SU-DHL-6 (cell line): ENCODE data around the gene ANO6.

Experiments used
- H2AFZ ChIP-seq: fragments of 200-600 bp; sonication (generic); 2 replicates; pipeline ENCODE4 v1.6.1; 2014; ENCODE audit warnings: low read depth, mild to moderate bottlenecking, moderate library complexity, mixed read lengths, antibody characterized with exemption, low read length; ENCODE audit not compliant: severe bottlenecking
- H3F3A ChIP-seq: fragments of 200-600 bp; shearing (Covaris generic); 2 replicates; pipeline ENCODE4 v1.6.0; 2016; ENCODE audit warnings: antibody characterized with exemption, mild to moderate bottlenecking; ENCODE audit not compliant: insufficient read depth
- H3K27ac ChIP-seq: fragments of 200-600 bp; sonication (generic); 2 replicates; pipeline ENCODE4 v1.5.1; 2016; ENCODE audit warnings: low read depth, mild to moderate bottlenecking, low read length, moderate library complexity, mixed read lengths
- H3K27me3 ChIP-seq: fragments of 200-600 bp; sonication (generic), shearing (Covaris generic); 2 replicates; pipeline ENCODE4 v1.6.0; 2014; ENCODE audit warnings: mild to moderate bottlenecking, low read length
- H3K36me3 ChIP-seq: fragments of 200-600 bp; sonication (generic); 2 replicates; pipeline ENCODE4 v1.6.1; 2014; ENCODE audit warnings: mild to moderate bottlenecking, low read length, mixed read lengths
- H3K4me2 ChIP-seq: fragments of 300-600, 200-600 bp; shearing (Covaris generic), sonication (generic); 2 replicates; pipeline ENCODE4 v1.6.0; 2014; ENCODE audit warnings: low read length, low read depth, mild to moderate bottlenecking; ENCODE audit not compliant: poor library complexity, severe bottlenecking
- H3K4me3 ChIP-seq: fragments of 200-600 bp; sonication (generic); 2 replicates; pipeline ENCODE4 v1.5.1; 2014; ENCODE audit warnings: antibody characterized with exemption, low read length, mild to moderate bottlenecking, mixed read lengths; ENCODE audit not compliant: insufficient read depth, poor library complexity, severe bottlenecking
- H3K79me2 ChIP-seq: fragments of 200-600 bp; sonication (generic); 2 replicates; pipeline ENCODE4 v1.6.1; 2014; ENCODE audit warnings: mild to moderate bottlenecking, low read length, moderate library complexity; ENCODE audit not compliant: insufficient read depth
- H3K9ac ChIP-seq: fragments of 200-600 bp; sonication (generic); 2 replicates; pipeline ENCODE4 v1.7.0; 2014; ENCODE audit warnings: mild to moderate bottlenecking, low read length
- H3K9me2 ChIP-seq: fragments of 200-600 bp; sonication (generic); replicated peaks from 2 replicates; pipeline ENCODE4 v1.6.1; 2014; ENCODE audit warnings: low read length; ENCODE audit not compliant: insufficient read depth
- H3K9me3 ChIP-seq: fragments of 200-600 bp; sonication (generic); 2 replicates; pipeline ENCODE4 v1.6.1; 2014; ENCODE audit warnings: low read length, mixed read lengths; ENCODE audit not compliant: insufficient read depth
- H4K20me1 ChIP-seq: fragments of 200-600 bp; sonication (generic); 2 replicates; pipeline ENCODE4 v1.6.1; 2014; ENCODE audit warnings: low read depth, mild to moderate bottlenecking, antibody characterized with exemption, low read length, moderate library complexity, mixed read lengths
- EZH2phosphoT487 ChIP-seq: fragments of 200-600 bp; sonication (generic), shearing (Covaris generic); conservative IDR thresholded peaks from 2 replicates; pipeline ENCODE4 v1.6.1; 2018; ENCODE audit warnings: mild to moderate bottlenecking, antibody characterized with exemption, low read length, moderate library complexity, mixed read lengths
- TF ChIP-seq, protein P1 (sequence below): fragments of 200-600 bp; sonication (generic); IDR thresholded peaks from one replicate; pipeline ENCODE4 v1.5.1; 2017; ENCODE audit warnings: antibody characterized with exemption, mild to moderate bottlenecking, low read length, moderate library complexity; ENCODE audit not compliant: insufficient read depth, poor library complexity, severe bottlenecking

ANO6 gene

DNA sequence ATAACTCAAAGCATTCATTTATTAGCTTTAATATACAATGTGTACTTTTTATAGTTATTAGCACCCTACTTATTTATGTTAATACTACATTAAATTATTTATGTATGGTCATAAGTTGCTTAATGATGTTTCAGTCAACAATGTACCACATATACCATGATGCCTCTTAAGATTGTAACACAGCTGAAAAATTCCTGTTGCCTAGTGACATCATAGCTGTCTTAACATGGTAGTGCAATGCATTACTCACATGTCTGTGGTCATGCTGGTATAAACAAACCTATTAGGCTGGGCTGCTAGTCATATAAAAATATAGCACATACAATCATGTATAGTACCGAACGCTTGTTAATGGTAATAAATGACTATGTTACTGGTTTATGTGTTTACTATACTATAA, 120.4 kb downstream of the ANO6 start:
- Histone ChIP-seq H3K9me3 (no peaks in the 10 kb centered on the region), H3K9me2 (no peaks in the 10 kb centered on the region), H3K27me3 (no peaks in the 10 kb centered on the region), H3K27ac (no peak overlapping the region), H3K79me2 (no peaks in the 10 kb centered on the region), H3K4me2 (no peak overlapping the region), H2AFZ (no peak overlapping the region), H4K20me1 (no peaks in the 10 kb centered on the region), H3K36me3 (no peaks in the 10 kb centered on the region), H3K9ac (no peak overlapping the region), H3F3A (no peaks in the 10 kb centered on the region), H3K4me3 (no peak overlapping the region)
- TF ChIP-seq EZH2phosphoT487, result no peak
- TF ChIP-seq, protein P1, sequence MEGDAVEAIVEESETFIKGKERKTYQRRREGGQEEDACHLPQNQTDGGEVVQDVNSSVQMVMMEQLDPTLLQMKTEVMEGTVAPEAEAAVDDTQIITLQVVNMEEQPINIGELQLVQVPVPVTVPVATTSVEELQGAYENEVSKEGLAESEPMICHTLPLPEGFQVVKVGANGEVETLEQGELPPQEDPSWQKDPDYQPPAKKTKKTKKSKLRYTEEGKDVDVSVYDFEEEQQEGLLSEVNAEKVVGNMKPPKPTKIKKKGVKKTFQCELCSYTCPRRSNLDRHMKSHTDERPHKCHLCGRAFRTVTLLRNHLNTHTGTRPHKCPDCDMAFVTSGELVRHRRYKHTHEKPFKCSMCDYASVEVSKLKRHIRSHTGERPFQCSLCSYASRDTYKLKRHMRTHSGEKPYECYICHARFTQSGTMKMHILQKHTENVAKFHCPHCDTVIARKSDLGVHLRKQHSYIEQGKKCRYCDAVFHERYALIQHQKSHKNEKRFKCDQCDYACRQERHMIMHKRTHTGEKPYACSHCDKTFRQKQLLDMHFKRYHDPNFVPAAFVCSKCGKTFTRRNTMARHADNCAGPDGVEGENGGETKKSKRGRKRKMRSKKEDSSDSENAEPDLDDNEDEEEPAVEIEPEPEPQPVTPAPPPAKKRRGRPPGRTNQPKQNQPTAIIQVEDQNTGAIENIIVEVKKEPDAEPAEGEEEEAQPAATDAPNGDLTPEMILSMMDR, result no peak

DNA sequence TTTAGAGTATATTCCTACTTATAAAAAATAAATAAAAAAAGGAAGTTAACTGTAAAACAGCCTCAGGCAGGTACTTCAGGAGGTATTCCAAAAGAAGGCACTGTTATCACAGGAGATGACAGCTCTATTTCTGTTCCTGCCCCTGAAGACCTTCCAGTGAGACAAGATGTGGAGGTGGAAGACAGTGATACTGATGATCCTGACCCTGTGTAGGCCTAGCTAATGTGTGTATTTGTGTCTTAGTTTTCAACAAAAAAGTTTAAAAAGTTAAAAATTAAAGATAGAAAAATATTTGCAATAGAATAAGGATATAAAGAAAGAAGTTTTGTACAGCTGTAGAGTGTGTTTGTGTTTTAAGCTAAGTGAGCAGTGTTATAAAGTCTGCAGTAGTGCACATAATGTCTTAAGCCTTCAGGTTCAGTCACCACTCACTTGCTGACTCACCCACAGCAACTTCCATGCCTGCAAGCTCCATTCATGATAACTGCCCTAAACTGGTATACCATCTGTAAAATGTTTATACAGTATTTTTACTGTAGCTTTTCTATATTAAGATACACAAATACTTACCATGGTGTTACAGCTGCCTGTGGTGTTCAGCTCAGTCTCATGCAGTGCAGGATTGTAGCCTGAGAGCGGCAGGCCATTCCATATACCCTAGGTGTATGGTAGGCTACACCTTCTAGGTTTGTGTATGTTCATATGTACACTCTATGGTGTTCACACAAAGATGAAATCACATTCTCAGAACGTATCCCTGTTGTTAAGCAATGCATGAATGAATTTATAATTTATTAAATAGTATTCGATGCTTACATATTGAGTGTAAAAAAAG, 121.1 kb downstream of the ANO6 start:
- H3K36me3 ChIP-seq, result no peaks in the 10 kb centered on the region
- H3K9ac ChIP-seq, result no peak overlapping the region
- no peak overlapping the region for H3K27ac ChIP-seq
- TF ChIP-seq EZH2phosphoT487, result no peak
- H3K79me2 ChIP-seq, result no peaks in the 10 kb centered on the region
- H2AFZ ChIP-seq, result no peak overlapping the region
- no peak overlapping the region for H3K4me2 ChIP-seq
- no peaks in the 10 kb centered on the region for H4K20me1 ChIP-seq
- H3K4me3 ChIP-seq, result no peak overlapping the region
- H3K27me3 ChIP-seq, result no peaks in the 10 kb centered on the region
- no peaks in the 10 kb centered on the region for H3F3A ChIP-seq
- no peaks in the 10 kb centered on the region for H3K9me3 ChIP-seq
- H3K9me2 ChIP-seq, result no peaks in the 10 kb centered on the region

DNA sequence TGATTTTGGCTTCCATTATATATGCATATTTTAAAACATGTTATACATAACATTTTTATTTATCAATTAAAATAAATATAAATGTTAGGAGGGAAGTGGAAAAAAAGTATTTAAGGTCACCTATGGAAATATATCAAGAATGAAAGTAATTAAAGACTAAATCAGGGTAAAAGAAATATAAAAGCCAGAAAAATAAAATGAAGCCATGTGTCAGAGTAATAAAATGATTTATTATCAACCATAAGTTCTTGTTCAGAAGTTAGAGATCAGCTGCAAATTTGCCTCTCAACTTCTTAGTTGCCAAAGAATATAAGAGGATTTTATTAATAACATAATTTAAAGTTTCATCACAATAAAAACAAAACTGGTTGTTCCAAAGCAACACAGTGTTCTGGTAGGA, 121.9 kb downstream of the ANO6 start:
- H3K9me2 ChIP-seq, result no peaks in the 10 kb centered on the region
- no peak overlapping the region for H3K9ac ChIP-seq
- H3K4me3 ChIP-seq, result no peak overlapping the region
- no peaks in the 10 kb centered on the region for H3K27me3 ChIP-seq
- H3F3A ChIP-seq, result no peaks in the 10 kb centered on the region
- H4K20me1 ChIP-seq, result no peaks in the 10 kb centered on the region
- H3K36me3 ChIP-seq, result no peaks in the 10 kb centered on the region
- H2AFZ ChIP-seq, result no peak overlapping the region
- H3K27ac ChIP-seq, result no peak overlapping the region
- no peak for TF ChIP-seq EZH2phosphoT487
- TF ChIP-seq, protein P1, result no peak
- H3K79me2 ChIP-seq, result no peaks in the 10 kb centered on the region
- no peak overlapping the region for H3K4me2 ChIP-seq
- H3K9me3 ChIP-seq, result no peaks in the 10 kb centered on the region

DNA sequence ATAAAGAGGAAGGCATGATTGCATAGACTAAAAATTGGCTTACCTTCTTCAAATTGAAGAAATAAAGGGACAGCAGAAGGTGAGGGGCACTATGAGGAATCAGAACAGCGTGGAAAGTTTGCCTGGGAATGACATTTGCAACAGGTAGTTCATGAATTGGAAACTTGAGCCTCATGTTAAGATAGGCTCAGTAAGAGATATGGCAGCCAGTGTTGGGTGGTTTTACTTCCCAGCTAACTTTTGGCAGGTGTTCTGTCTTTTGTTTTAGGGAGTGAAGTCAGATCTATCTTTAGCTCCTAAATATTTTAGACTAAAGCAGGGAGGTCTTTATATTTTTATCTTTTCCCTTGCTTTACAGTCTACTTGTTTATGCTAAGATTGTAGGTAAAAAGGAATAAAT, 122.4 kb downstream of the ANO6 start:
- H2AFZ ChIP-seq, result no peak overlapping the region
- TF ChIP-seq EZH2phosphoT487, result no peak
- TF ChIP-seq, protein P1, result no peak
- H3K9ac ChIP-seq, result no peak overlapping the region
- no peaks in the 10 kb centered on the region for H3K79me2 ChIP-seq
- no peaks in the 10 kb centered on the region for H3K27me3 ChIP-seq
- no peaks in the 10 kb centered on the region for H3K9me2 ChIP-seq
- H3K9me3 ChIP-seq, result no peaks in the 10 kb centered on the region
- no peak overlapping the region for H3K4me3 ChIP-seq
- no peak overlapping the region for H3K27ac ChIP-seq
- H4K20me1 ChIP-seq, result no peaks in the 10 kb centered on the region
- H3K36me3 ChIP-seq, result no peaks in the 10 kb centered on the region
- H3K4me2 ChIP-seq, result no peak overlapping the region
- no peaks in the 10 kb centered on the region for H3F3A ChIP-seq
